Adrenal gland (tissue), 12 donors: ENCODE measurements around the gene VENTX. TPM values are rescaled to one million over a fixed set of nuclear protein-coding genes. Genes with fewer than 3 reads are reported as not detected.

ENCODE experiments used
- DNase-seq, 7 donors: peaks; one replicate each; pipeline ENCODE4 v3.0.0-alpha.2; 2019 to 2020
- H3K27ac ChIP-seq, 5 donors: fragments of 200-600 bp; sonication (generic) in 4 of 5; 1 replicate in 3 of 5; 2 replicates in 2 of 5; pipeline versions ENCODE4 v1.5.1 to v1.8.0; 2016 to 2020; ENCODE audit warnings: mild to moderate bottlenecking in 1 of 5
- H3K27me3 ChIP-seq: fragments of 200-600 bp; 2 replicates; pipeline ENCODE4 v1.8.0; 2021
- H3K36me3 ChIP-seq, 2 donors: fragments of 200-600 bp; replicated peaks in 1 of 2; 1 replicate in 1 of 2; 2 replicates in 1 of 2; pipeline versions ENCODE4 v1.5.1 to v1.8.0; 2018 to 2022
- H3K4me1 ChIP-seq, 2 donors: fragments of 200-600 bp; replicated peaks in 1 of 2; 1 replicate in 1 of 2; 2 replicates in 1 of 2; pipeline versions ENCODE4 v1.5.1 to v1.8.0; 2018 to 2021
- H3K4me3 ChIP-seq, 4 donors: fragments of 200-600 bp; sonication (generic) in 3 of 4; one replicate each; pipeline ENCODE4 v1.5.1; 2016 to 2018
- H3K9me3 ChIP-seq, 3 donors: fragments of 200-600 bp; sonication (generic) in 1 of 3; replicated peaks in 1 of 3; 1 replicate in 2 of 3; 2 replicates in 1 of 3; pipeline versions ENCODE4 v1.5.1 to v1.8.0; 2016 to 2021
- POLR2A ChIP-seq, 2 donors: fragments of 450-650 bp; IDR thresholded peaks; one replicate each; pipeline ENCODE4 v1.6.1; 2017; ENCODE audit warnings: antibody characterized with exemption in 2 of 2, mild to moderate bottlenecking in 2 of 2, moderate library complexity in 1 of 2
- WGBS, 4 donors: extraction: QIAGEN DNeasy Blood & Tissue Kit in 2 of 4; methylation state at CpG; one replicate each; pipeline versions ENCODE4 v1.1.5 to v1.1.7; 2013 to 2017; 5-methylcytosine and 5-hydroxymethylcytosine counted together
- intact Hi-C, 2 donors: fragments of 100-400 bp; cut with DNase I; formaldehyde crosslinking; loops; one replicate each; pipeline versions ENCODE4 v1.14.1 to v1.15.0; 2022 to 2023
- polyA plus RNA-seq, 3 donors: library from polyadenylated mRNA; stranded (reverse); fragments of 200-250 nt in 2 of 3; fragments of 350-450 nt in 1 of 3; fragmentation: Illumina TruSeq in 1 of 3; extraction: RNeasy Lipid Tissue Mini Kit (QIAGEN cat#74804) in 1 of 3; gene quantifications; one replicate each; pipeline ENCODE4 v1.2.3, GENCODE V29; 2013 to 2014
- total RNA-seq, 9 donors: library from RNA; depleted of rRNA in 4 of 9; stranded (reverse); fragments of >200 nt in 4 of 9; fragments of 120-200 nt in 1 of 9; fragmentation: NEBNext Ultra II Directional in 1 of 9; extraction: Animal tissue kit (Norgen Biotek cat#: 25700) in 1 of 9; gene quantifications; one replicate each; pipeline versions ENCODE4 v1.1.0 to v1.2.4, GENCODE V29; 2013 to 2023
- TF ChIP-seq, protein P1 (sequence below), 6 experiments: fragments of 450-650 bp in 4 of 6; fragments of 200-600 bp in 2 of 6; sonication (generic) in 1 of 6; IDR thresholded peaks; 1 replicate in 5 of 6; 2 replicates in 1 of 6; pipeline versions ENCODE4 v1.5.1 to v1.8.0; 2016 to 2021; ENCODE audit warnings: antibody characterized with exemption in 6 of 6, mild to moderate bottlenecking in 2 of 6, moderate library complexity in 1 of 6
- donor health status: healthy with polysubstance abuse.
- donor health status: Bipolar disorder and iron deficiency.
- donor health status: DM: yes; HTN: yes; CAD: no.
- donor health status: DM: no; HTN: no; CAD: no.
- donor health status: DM: no; HTN: no; CAD: no.
- donor health status: DM: yes; HTN: yes; CAD: no.

VENTX gene
- total and polyA plus RNA-seq, 12 donors, result 0.06 to 4.4 (median 1.4) TPM

DNA sequence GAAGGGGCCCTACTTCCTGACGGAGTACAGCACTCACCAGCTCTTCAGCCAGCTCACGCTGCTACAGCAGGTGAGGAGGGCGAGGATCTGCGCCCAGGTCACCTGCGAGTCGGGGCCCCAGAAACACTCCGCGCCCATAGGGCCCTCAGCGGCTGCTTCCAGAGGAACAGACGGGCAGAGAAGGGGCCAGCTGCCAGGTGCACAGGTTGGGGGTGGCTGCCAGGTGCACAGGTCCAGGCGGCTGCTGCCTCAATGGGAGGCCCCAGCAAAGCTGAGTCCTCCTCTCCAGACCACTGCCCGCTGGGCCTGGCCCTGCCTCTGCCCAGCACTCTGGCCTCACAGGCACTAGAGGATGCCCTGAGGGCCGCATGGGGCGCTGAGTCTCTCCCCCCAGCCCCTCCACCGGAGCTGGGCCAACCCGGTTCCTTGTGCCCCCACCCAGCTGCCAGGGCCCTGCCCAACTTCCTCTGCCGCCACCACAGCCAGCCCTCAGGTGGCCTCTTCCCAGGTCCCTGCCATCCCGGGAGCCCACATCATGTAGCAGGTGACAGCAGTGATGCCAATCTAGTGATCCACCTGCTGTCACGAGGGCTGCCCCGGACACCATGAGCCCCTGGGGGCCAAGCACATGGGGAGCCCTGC, 24.7 kb upstream of the VENTX start:
- H3K4me3 ChIP-seq, result no peak overlapping the region
- no peaks in the 10 kb centered on the region for H3K4me1 ChIP-seq
- H3K9me3 ChIP-seq, result no peaks in the 10 kb centered on the region
- no peak for DNase-seq
- H3K27me3 ChIP-seq, result no peaks in the 10 kb centered on the region
- TF ChIP-seq, protein P1, sequence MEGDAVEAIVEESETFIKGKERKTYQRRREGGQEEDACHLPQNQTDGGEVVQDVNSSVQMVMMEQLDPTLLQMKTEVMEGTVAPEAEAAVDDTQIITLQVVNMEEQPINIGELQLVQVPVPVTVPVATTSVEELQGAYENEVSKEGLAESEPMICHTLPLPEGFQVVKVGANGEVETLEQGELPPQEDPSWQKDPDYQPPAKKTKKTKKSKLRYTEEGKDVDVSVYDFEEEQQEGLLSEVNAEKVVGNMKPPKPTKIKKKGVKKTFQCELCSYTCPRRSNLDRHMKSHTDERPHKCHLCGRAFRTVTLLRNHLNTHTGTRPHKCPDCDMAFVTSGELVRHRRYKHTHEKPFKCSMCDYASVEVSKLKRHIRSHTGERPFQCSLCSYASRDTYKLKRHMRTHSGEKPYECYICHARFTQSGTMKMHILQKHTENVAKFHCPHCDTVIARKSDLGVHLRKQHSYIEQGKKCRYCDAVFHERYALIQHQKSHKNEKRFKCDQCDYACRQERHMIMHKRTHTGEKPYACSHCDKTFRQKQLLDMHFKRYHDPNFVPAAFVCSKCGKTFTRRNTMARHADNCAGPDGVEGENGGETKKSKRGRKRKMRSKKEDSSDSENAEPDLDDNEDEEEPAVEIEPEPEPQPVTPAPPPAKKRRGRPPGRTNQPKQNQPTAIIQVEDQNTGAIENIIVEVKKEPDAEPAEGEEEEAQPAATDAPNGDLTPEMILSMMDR (IDR thresholded peaks at IDR 0.05), result no peak
- no peak for TF ChIP-seq POLR2A (IDR thresholded peaks at IDR 0.05)
- 87 to 94% (median 89%) methylated on average over 8 to 20 of the region's 20 CpGs for WGBS, 4 donors
- intact Hi-C loops, result no loop called here
- H3K36me3 ChIP-seq, result no peaks in the 10 kb centered on the region
- H3K27ac ChIP-seq, result no peak overlapping the region

DNA sequence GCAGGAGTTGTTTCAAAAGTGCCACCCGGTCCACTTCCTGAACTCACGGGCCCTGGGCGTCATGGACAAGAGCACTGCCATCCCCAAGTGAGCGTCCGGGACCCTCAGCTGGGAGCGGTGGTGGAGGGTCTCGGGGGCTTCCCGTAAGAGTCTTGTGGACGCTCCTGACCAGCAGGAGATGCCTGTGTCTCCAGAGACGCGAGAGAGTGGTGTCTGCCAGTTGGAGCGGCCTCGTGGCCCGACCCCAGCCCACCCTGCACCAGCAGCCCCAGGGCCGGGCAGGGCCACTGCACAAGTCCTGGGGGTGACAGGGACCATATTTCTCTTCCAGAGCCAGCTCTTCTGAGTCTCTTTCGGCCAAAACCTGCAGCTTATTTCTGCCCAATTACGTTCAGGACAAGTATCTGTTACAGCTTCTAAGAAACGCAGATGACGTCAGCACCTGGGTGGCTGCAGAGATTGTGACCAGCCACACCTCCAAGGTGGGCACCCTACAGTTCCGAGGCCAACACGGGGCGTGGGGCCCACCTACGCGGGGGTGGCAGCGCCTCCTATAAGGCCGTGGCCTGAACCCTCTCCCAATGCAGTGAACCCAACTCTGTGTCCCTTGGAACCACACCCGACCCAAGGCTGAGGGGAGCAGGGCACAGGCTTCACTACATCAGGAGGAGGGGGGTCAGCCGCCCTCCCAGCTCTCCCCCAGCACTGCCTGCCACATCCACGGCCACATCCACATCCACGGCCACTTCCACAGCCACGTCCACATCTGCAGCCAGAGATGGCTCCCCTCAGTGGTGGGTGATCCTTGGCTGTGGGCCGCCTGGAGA, 23.8 kb upstream of the VENTX start:
- no peaks in the 10 kb centered on the region for H3K4me1 ChIP-seq

DNA sequence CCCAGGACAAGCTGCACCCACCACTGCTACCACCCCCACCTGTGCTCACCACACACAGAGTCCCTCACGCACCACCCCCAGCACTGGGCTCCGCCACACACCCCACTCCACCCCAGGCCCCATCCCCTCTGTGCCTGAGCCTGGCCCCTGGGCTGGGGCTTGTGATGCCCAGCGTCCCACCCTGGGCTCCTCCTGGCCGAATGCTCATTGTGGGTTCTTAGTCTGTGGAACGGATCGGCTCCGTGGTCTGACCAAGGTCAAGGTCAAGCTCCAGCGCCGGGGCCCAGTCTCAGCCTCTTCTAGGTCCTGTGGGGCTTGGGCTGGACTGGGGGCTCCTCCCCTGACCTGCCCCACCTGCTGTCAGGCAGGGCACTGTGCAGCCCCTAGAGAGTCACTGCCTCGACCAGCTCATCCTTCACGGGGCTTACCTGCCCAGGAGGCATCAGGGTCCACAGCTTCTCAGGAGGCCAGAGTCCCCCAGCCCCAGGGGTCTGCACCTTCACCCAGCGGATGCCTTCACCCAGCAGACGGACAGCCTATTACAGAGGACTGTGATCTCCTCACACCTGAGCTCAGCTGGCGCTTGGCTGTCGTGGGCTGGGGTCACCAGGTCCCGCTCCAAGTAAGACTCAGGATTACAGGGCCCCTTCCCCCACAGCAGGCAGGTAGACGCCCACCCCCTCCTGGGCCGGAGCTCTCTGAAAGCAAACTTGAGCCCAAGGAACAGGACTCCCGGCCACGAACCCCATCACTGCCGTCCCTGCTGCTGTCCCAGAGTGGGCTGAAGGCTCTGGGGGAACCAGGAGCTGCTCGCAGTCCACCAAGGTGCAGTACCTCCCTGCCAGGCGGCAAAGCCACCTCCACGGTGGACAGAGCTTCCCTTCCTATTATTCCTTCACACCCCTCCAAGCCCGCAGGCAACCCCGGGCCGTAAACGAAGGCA, 22.9 kb upstream of the VENTX start:
- 73 to 93% (median 81%) methylated on average over 5 to 28 of the region's 28 CpGs for WGBS, 4 donors
- H3K36me3 ChIP-seq, result no peaks in the 10 kb centered on the region
- H3K9me3 ChIP-seq, result no peaks in the 10 kb centered on the region
- no peaks in the 10 kb centered on the region for H3K27me3 ChIP-seq
- DNase-seq, result no peak
- H3K4me3 ChIP-seq, result no peak overlapping the region
- H3K4me1 ChIP-seq, result no peaks in the 10 kb centered on the region
- no peak overlapping the region for H3K27ac ChIP-seq
- intact Hi-C loops, result no loop called here
- TF ChIP-seq, protein P1 (IDR thresholded peaks at IDR 0.05), result no peak
- no peak for TF ChIP-seq POLR2A (IDR thresholded peaks at IDR 0.05)

More for the DNA sequence above, 23.8 kb upstream of the VENTX start:
- intact Hi-C loops, result no loop called here
- Histone ChIP-seq H3K27me3 (no peaks in the 10 kb centered on the region), H3K36me3 (no peaks in the 10 kb centered on the region), H3K4me3 (no peak overlapping the region), H3K27ac (no peak overlapping the region), H3K9me3 (no peaks in the 10 kb centered on the region)
- DNase-seq, result no peak
- WGBS, 4 donors, result 86 to 89% (median 88%) methylated on average over 21 to 32 of the region's 32 CpGs
- no peak for TF ChIP-seq POLR2A (IDR thresholded peaks at IDR 0.05)
- TF ChIP-seq, protein P1 (IDR thresholded peaks at IDR 0.05), result no peak

DNA sequence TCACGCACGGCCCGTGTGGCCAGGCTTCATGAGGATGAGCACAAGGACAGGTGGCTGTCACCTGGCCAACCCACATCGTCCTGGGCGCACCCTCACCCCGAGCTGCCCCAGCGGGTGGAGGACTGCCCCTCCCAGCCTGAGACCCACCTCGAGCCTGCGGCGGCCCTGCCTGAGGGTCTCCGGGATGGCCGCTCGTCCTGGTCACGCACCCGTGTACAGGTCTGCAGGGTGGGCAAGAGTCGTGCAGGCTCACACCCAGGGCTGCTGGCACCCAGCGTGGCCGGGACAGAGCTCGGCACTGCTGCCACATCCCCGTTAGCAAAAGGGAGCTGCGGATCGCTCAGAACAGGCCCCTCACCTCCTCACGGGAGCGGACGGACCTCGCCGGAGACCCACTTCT, 22.1 kb upstream of the VENTX start:
- TF ChIP-seq, protein P1 (IDR thresholded peaks at IDR 0.05), result no peak
- no peak for TF ChIP-seq POLR2A (IDR thresholded peaks at IDR 0.05)
- 92 to 100% (median 92%) methylated on average over 3 to 27 of the region's 27 CpGs for WGBS, 4 donors
- no peaks in the 10 kb centered on the region for H3K27me3 ChIP-seq

More for the DNA sequence above, 22.1 kb upstream of the VENTX start:
- no peak for DNase-seq
- no peaks in the 10 kb centered on the region for H3K9me3 ChIP-seq
- H3K4me1 ChIP-seq, result no peaks in the 10 kb centered on the region
- no peak overlapping the region for H3K4me3 ChIP-seq
- intact Hi-C loops, result no loop called here
- H3K36me3 ChIP-seq, result no peaks in the 10 kb centered on the region
- H3K27ac ChIP-seq, result no peak overlapping the region
